Natural killer cell (primary cell): Measurements from ENCODE around the gene HOXA6. TPM values are rescaled to one million over a fixed set of nuclear protein-coding genes. Genes with fewer than 3 reads are reported as not detected.
A peak's percentile ranks its signal among the peaks of the same experiment; 100 is the strongest.

ENCODE experiments used
- ATAC-seq, 3 donors: fragments of 150-1000 bp in 2 of 3; fragments of 200-7000 bp in 1 of 3; cut with Tn5 transposase; 1 replicate in 1 of 3; 2 replicates in 2 of 3; pipeline ENCODE4 v1.10.0; 2021; ENCODE audit warnings: mild to moderate bottlenecking in 2 of 3, moderate library complexity in 2 of 3
- DNase-seq, 2 donors: peaks; one replicate each; pipeline versions ENCODE4 v3.0.0 to v3.0.0-alpha.2; 2013 to 2021; ENCODE audit warnings: mixed read lengths in 1 of 2
- H3K27ac ChIP-seq: one replicate; pipeline ENCODE4 v1.5.1; 2013; ENCODE audit warnings: mild to moderate bottlenecking, low read length
- H3K27me3 ChIP-seq: one replicate; pipeline ENCODE4 v1.6.1; 2013; ENCODE audit warnings: low read length; ENCODE audit not compliant: control insufficient read depth, insufficient read depth
- H3K36me3 ChIP-seq: one replicate; pipeline ENCODE4 v1.6.1; 2013; ENCODE audit warnings: low read length; ENCODE audit not compliant: control insufficient read depth, insufficient read depth
- H3K4me1 ChIP-seq: one replicate; pipeline ENCODE4 v1.6.1; 2013; ENCODE audit warnings: low read length; ENCODE audit not compliant: control insufficient read depth, insufficient read depth
- H3K4me3 ChIP-seq: one replicate; pipeline ENCODE4 v1.5.1; 2013; ENCODE audit warnings: low read length
- H3K9me3 ChIP-seq: one replicate; pipeline ENCODE4 v1.6.1; 2013; ENCODE audit warnings: low read length; ENCODE audit not compliant: control insufficient read depth, insufficient read depth
- H3K27ac Mint-ChIP-seq, 2 donors: one replicate each; pipeline ENCODE4 v1.8.0; 2022; ENCODE audit warnings: mild to moderate bottlenecking in 2 of 2, mixed read lengths in 2 of 2, moderate library complexity in 1 of 2
- H3K27me3 Mint-ChIP-seq, 2 donors: one replicate each; pipeline ENCODE4 v1.8.0; 2022; ENCODE audit warnings: low read depth in 2 of 2, mixed read lengths in 2 of 2
- H3K36me3 Mint-ChIP-seq: one replicate; pipeline ENCODE4 v1.8.0; 2022; ENCODE audit warnings: mixed read lengths
- H3K4me1 Mint-ChIP-seq, 2 donors: one replicate each; pipeline ENCODE4 v1.8.0; 2022; ENCODE audit warnings: mixed read lengths in 2 of 2
- H3K4me3 Mint-ChIP-seq: one replicate; pipeline ENCODE4 v1.8.0; 2022; ENCODE audit warnings: mild to moderate bottlenecking, moderate library complexity, mixed read lengths
- H3K9me3 Mint-ChIP-seq, 2 donors: one replicate each; pipeline ENCODE4 v1.8.0; 2022; ENCODE audit warnings: mixed read lengths in 2 of 2
- CTCF ChIP-seq: fragments of 200-600 bp; IDR thresholded peaks from one replicate; pipeline ENCODE4 v1.8.0; 2022; ENCODE audit warnings: antibody characterized with exemption
- WGBS: methylation state at CpG from one replicate; pipeline ENCODE4 v1.1.7; 2013; ENCODE audit warnings: missing lambda C conversion rate; ENCODE audit not compliant: insufficient coverage; 5-methylcytosine and 5-hydroxymethylcytosine counted together
- intact Hi-C: fragments of 100-400 bp; cut with micrococcal nuclease; formaldehyde crosslinking; loops from one replicate; pipeline ENCODE4 v1.14.2; 2022
- total RNA-seq, 4 donors: library from RNA; stranded (reverse); fragments of 120-200 nt in 1 of 4; gene quantifications; one replicate each; pipeline versions ENCODE4 v1.2.3 to v1.2.4, GENCODE V29; 2013 to 2022

The HOXA6 gene
- total RNA-seq, 3 donors from 2014 or later (not counting 1 experiment from before 2014, with no cell fraction given), result 0.28 to 0.65 (median 0.43) TPM

- Mint-ChIP-seq H3K9me3 (no peaks in the 10 kb centered on the region), H3K27ac (no peak overlapping the region), H3K4me3 (peak overlapping the region; percentile 22), H3K36me3 (no peaks in the 10 kb centered on the region), H3K4me1 (peaks cover 29 to 63% of the 10 kb centered on the region in 2 donors), H3K27me3 (peaks cover 73 to 75% of the 10 kb centered on the region in 2 donors)
- Histone ChIP-seq H3K4me3 (no peak overlapping the region), H3K36me3 (no peaks in the 10 kb centered on the region), H3K27me3 (peaks cover 71% of the 10 kb centered on the region), H3K9me3 (no peaks in the 10 kb centered on the region), H3K27ac (no peak overlapping the region), H3K4me1 (peaks cover 68% of the 10 kb centered on the region)
- ATAC-seq, result no peak
- no peak for DNase-seq
- WGBS, result 61% methylated on average over 4 of the region's 7 CpGs
- TF ChIP-seq CTCF, result no peak
- intact Hi-C loops, result loop anchor here (5.0 to 10.0 kb wide), 2 partner anchors 82 to 965 kb away; partner anchors contain the start of gene EVX1
Observed at GRCh38 chr7:27162561-27163287, 15.2 kb upstream of the HOXA6 start.

GRCh38 chr7:27161721-27162560 lies 14.4 kb upstream of the HOXA6 start:
- Mint-ChIP-seq H3K36me3 (no peaks in the 10 kb centered on the region), H3K4me3 (peak overlapping the region; percentile 35), H3K4me1 (peaks cover 26 to 57% of the 10 kb centered on the region in 2 donors), H3K27me3 (peaks cover 69 to 75% of the 10 kb centered on the region in 2 donors), H3K27ac (no peak overlapping the region), H3K9me3 (no peaks in the 10 kb centered on the region)
- no peak overlapping the region for H3K27ac ChIP-seq
- intact Hi-C loops, result loop anchor here (1.0 to 10.0 kb wide), 7 partner anchors 11 to 965 kb away; partner anchors contain the start of gene EVX1
- whole genome bisulfite sequencing, result 44% methylated on average over 26 of the region's 30 CpGs
- no peak overlapping the region for H3K4me3 ChIP-seq
- H3K9me3 ChIP-seq, result no peaks in the 10 kb centered on the region
- peaks cover 67% of the 10 kb centered on the region for H3K4me1 ChIP-seq
- ATAC-seq (no peak), DNase-seq (peak in 1 of 2 donors; percentile 15)
- H3K36me3 ChIP-seq, result no peaks in the 10 kb centered on the region
- no peak for TF ChIP-seq CTCF
- peaks cover 71% of the 10 kb centered on the region for H3K27me3 ChIP-seq

- Histone ChIP-seq H3K36me3 (no peaks in the 10 kb centered on the region), H3K4me3 (peak overlapping the region; percentile 67), H3K4me1 (peaks cover 64% of the 10 kb centered on the region), H3K9me3 (no peaks in the 10 kb centered on the region), H3K27ac (no peak overlapping the region), H3K27me3 (peaks cover 68% of the 10 kb centered on the region)
- 4% methylated on average over 25 of the region's 27 CpGs for WGBS
- peak; percentile 50 for TF ChIP-seq CTCF
- no peaks in the 10 kb centered on the region for H3K36me3 Mint-ChIP-seq
- intact Hi-C loops, result loop anchor here (1.0 to 10.0 kb wide), 7 partner anchors 10 to 964 kb away; partner anchors contain the start of gene EVX1
- H3K4me1 Mint-ChIP-seq, result peaks cover 23 to 55% of the 10 kb centered on the region in 2 donors
- H3K27ac Mint-ChIP-seq, result peak overlapping the region in 1 of 2 donors; percentile 65
- H3K4me3 Mint-ChIP-seq, result peak overlapping the region; percentile 80
- H3K27me3 Mint-ChIP-seq, result peaks cover 66 to 73% of the 10 kb centered on the region in 2 donors
- no peaks in the 10 kb centered on the region for H3K9me3 Mint-ChIP-seq
- DNase-seq (no peak), ATAC-seq (peak in 2 of 3 donors; percentile 1 to 33)
Observed at GRCh38 chr7:27161214-27161720, 13.7 kb upstream of the HOXA6 start.
